ENCODE data around the gene ZC3H7A. TPM values are rescaled to one million over a fixed set of nuclear protein-coding genes. Genes with fewer than 3 reads are reported as not detected.

Gene ZC3H7A
- total RNA-seq, 1 experiment from 2014 or later, result 43.1 TPM

DNA sequence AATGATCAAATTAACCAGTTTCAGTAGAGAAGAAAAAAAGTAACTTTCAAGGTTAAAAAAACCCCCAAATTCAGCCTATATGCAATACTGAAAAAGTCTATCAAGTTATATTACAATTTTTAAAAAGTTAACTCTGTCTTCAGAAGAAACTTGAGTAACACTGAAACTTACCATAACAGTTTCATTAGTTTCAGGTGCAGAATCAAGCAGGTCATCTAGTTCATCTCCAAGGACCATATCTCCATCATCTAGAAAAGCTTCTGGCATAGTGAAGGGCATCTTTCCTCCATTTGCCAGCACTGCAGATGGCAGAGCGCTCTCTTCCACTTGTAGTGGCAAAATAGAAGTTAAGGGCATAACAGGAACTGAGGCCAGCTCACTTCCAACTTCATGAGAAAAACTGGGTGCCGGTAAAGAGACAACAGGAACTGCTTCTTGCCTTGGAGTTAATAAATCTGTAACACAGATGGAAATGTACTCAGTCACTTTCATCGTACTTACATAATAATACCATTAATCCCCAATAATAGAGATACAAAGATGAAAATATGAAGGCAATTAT is 22.9 kb downstream of the ZC3H7A start:
- Mint-ChIP-seq H3K27me3 (ENCODE audit: low read depth) (no peaks in the 10 kb centered on the region), H3K27ac (no peak overlapping the region), H3K9me3 (no peaks in the 10 kb centered on the region), H3K36me3 (ENCODE audit: insufficient read depth in 1 of 3, low read depth in 3 of 3) (peaks cover 23 to 62% (median 60%) of the 10 kb centered on the region in 3 experiments), H3K4me1 (no peaks in the 10 kb centered on the region), H3K4me3 (no peak overlapping the region)
- H4K91ac ChIP-seq (ENCODE audit: insufficient read length, low read depth, low read length), result no peak overlapping the region
- H3K14ac ChIP-seq (ENCODE audit: insufficient read depth, low read length), result no peak overlapping the region
- no peak overlapping the region for H2BK120ac ChIP-seq (ENCODE audit: low read depth, low read length, poor library complexity, severe bottlenecking)
- no CpG with 5 or more reads among the region's 3 CpGs for WGBS (ENCODE audit: extremely low coverage, insufficient read length, low lambda C conversion rate)
- no peak overlapping the region for H3K4me2 ChIP-seq (ENCODE audit: insufficient read depth, insufficient read length, low read length)
- H3K23ac ChIP-seq (ENCODE audit: insufficient read length, low read depth, low read length), result no peak overlapping the region
- H2BK12ac ChIP-seq (ENCODE audit: insufficient read length, low read depth, low read length), result no peak overlapping the region
- no peak overlapping the region for H4K8ac ChIP-seq (replicated peaks; ENCODE audit: insufficient read length, low read depth, low read length)
- no peaks in the 10 kb centered on the region for H3K4me1 ChIP-seq (ENCODE audit: insufficient read depth, low read length)
- H3T11ph ChIP-seq (ENCODE audit: low read length), result no peak overlapping the region
- H3K27me3 ChIP-seq (ENCODE audit: insufficient read depth, low read length), result no peaks in the 10 kb centered on the region
- H3K4ac ChIP-seq (ENCODE audit: low read depth, low read length), result no peak overlapping the region
- no peak overlapping the region for H3K9ac ChIP-seq (ENCODE audit: extremely low read depth, insufficient read length, low read length)
- H2BK15ac ChIP-seq (ENCODE audit: low read depth, low read length), result no peak overlapping the region
- H2BK20ac ChIP-seq (ENCODE audit: low read depth, low read length, poor library complexity, severe bottlenecking), result no peak overlapping the region
- no peak overlapping the region for H4K5ac ChIP-seq (ENCODE audit: insufficient read length, low read depth, low read length)
- H2AFZ ChIP-seq (ENCODE audit: low read length), result no peak overlapping the region
- H3K23me2 ChIP-seq (ENCODE audit: insufficient read length, low read depth, low read length, poor library complexity, severe bottlenecking), result no peaks in the 10 kb centered on the region
- DNase-seq, result no peak
- TF ChIP-seq, protein P1, sequence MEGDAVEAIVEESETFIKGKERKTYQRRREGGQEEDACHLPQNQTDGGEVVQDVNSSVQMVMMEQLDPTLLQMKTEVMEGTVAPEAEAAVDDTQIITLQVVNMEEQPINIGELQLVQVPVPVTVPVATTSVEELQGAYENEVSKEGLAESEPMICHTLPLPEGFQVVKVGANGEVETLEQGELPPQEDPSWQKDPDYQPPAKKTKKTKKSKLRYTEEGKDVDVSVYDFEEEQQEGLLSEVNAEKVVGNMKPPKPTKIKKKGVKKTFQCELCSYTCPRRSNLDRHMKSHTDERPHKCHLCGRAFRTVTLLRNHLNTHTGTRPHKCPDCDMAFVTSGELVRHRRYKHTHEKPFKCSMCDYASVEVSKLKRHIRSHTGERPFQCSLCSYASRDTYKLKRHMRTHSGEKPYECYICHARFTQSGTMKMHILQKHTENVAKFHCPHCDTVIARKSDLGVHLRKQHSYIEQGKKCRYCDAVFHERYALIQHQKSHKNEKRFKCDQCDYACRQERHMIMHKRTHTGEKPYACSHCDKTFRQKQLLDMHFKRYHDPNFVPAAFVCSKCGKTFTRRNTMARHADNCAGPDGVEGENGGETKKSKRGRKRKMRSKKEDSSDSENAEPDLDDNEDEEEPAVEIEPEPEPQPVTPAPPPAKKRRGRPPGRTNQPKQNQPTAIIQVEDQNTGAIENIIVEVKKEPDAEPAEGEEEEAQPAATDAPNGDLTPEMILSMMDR (conservative IDR thresholded peaks at IDR 0.05), result no peak
- H3K9me3 ChIP-seq (ENCODE audit: control insufficient read depth, low read depth, low read length), result no peaks in the 10 kb centered on the region
- no peak overlapping the region for H2BK5ac ChIP-seq (ENCODE audit: insufficient read length, low read length)
- no peaks in the 10 kb centered on the region for H3K79me1 ChIP-seq (ENCODE audit: insufficient read depth, low read depth, low read length, poor library complexity, severe bottlenecking)
- H4K20me1 ChIP-seq (ENCODE audit: control insufficient read depth, insufficient read depth, insufficient read length), result no peaks in the 10 kb centered on the region
- H3K79me2 ChIP-seq (ENCODE audit: insufficient read depth, low read length), result no peaks in the 10 kb centered on the region
- H3K27ac ChIP-seq (ENCODE audit: insufficient read length, low read depth, low read length), result no peak overlapping the region
- H3K56ac ChIP-seq (ENCODE audit: insufficient read length, low read depth, low read length), result no peak overlapping the region
- no peak overlapping the region for H2AK5ac ChIP-seq (ENCODE audit: insufficient read length, low read length)
- no peak overlapping the region for H3K18ac ChIP-seq (ENCODE audit: insufficient read length, low read depth, low read length)
